HG02642 (cell line): ENCODE data around the gene MAMDC2.

Experiments
- ATAC-seq: cut with Tn5 transposase; IDR thresholded peaks from one replicate; pipeline ENCODE4 v1.9.1; 2021; ENCODE audit warnings: mild to moderate bottlenecking; ENCODE audit not compliant: unreplicated experiment, poor library complexity

MAMDC2 gene

GRCh38 chr9:70060883-70061507, 17.3 kb downstream of the MAMDC2 start:
- peak; percentile 90 for ATAC-seq

GRCh38 chr9:70061776-70062175, 18.1 kb downstream of the MAMDC2 start:
- ATAC-seq, result no peak

GRCh38 chr9:70064496-70064895, 20.8 kb downstream of the MAMDC2 start:
- ATAC-seq, result no peak

GRCh38 chr9:70065572-70065971, 21.9 kb downstream of the MAMDC2 start:
- ATAC-seq, result no peak

GRCh38 chr9:70066418-70066817, 22.8 kb downstream of the MAMDC2 start:
- ATAC-seq, result no peak

DNA sequence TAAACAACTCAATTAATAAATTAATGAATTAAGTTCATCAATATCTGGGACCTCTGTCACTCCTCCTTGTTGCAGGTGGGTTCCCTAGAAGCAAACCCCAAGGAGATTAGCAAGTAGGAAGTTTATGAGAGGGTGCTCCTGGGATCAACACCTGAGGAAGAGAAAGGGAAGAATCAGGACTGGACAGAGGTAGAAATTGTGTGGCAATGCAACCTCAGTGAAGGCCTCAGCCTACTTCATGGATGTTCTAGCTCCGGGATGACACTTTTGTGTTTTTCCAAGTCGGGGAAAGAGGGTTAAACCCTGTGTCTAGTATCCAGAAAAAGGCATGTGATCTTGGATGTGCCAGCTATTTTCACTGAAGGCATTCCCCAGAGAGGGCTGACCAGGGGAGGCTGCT, 23.2 kb downstream of the MAMDC2 start:
- ATAC-seq, result no peak

GRCh38 chr9:70069704-70070103, 26.1 kb downstream of the MAMDC2 start:
- no peak for ATAC-seq

- ATAC-seq, result no peak
Measured at GRCh38 chr9:70073193-70073592, 29.5 kb downstream of the MAMDC2 start.

DNA sequence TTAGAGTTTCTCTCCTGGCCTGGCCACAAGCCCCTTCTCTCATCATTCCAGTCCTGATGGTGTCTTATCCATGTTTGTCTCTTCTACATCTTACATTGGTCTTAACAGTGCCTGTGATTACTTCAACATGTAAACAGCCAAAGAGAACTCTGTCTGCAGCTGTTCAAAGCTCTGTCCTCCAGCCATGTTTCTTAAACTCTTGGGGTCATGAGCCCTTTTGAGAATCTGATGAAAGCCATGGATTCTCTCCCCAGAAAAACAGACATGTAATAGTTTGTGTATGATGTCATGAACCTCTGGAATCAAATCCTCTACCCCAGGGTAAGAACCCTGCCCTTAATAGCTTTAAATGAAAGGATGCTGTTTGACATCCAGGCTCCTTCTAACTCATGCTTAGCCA, 30.1 kb downstream of the MAMDC2 start:
- no peak for ATAC-seq

DNA sequence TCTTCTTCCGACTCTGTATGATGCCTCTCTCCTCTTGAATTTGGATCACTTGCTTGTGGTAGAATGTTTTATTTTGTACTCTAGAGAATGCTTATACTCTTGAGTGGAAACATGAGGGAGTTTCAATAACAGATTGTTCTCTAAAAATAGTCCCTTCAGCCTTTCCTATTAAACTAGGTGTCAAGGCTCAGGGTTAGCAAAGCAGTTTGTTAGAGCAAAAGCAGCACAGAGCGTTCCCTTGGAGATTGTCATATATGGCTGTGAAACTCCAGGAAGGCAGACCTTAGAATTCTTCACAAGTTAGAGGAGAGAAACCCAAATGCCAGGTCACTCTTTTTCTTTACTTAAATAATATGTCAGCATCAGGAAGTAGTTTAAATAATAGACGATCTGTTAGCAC, 33.0 kb downstream of the MAMDC2 start:
- no peak for ATAC-seq

GRCh38 chr9:70079417-70080037, 35.9 kb downstream of the MAMDC2 start:
- ATAC-seq, result no peak

DNA sequence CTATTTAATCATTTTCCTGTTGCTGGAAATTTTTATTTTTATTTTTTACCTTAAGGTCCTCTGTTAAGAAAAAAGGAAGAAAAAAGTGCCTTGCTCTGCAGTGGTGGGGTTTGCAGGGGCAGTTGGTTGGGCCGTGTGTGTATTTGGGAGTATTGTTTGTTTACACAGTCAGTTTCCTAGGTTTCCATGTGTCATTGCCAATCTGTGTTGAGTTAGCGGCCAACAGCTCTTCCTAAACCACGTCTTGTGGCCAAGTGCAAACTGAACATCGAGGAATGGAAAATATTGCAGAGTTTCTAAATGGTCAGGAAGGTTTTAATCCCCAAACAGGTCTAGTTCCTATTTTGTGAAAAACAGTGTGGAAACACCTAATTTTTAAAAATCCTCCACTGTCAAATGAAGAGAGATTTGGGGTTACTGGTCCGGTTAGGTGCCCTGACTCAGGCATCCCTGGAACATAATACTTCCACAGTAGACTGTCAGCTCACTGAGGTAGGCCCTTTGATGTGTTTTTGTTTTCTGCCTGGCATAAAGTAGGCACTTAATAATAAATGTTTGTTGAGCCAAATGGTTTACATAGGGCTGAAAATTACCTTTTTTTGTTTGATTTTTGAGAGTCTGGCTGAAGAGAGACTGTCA, 37.0 kb downstream of the MAMDC2 start:
- no peak for ATAC-seq

- ATAC-seq, result no peak
Measured at GRCh38 chr9:70081120-70081495, 37.5 kb downstream of the MAMDC2 start.

- ATAC-seq, result no peak
Measured at GRCh38 chr9:70083429-70083828, 39.8 kb downstream of the MAMDC2 start.

DNA sequence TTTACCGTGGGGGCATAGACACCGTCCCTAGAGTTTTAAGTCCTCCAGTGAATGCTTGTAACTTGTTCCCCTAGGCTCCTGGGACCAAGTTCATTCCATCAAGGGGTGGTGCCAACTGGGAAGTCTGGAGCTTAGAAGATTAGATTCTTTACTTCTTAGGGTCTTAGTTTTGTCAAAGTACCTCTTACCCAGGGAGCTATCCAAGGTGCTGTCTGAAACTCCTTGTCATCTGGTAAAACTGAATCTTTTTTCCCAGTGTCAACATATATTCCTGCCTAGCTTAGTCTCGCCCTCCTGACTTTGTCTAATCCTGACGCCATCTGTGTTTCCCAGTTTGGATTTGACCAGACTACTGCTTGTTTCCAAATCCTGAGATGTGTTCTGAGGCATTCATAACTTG, 41.6 kb downstream of the MAMDC2 start:
- ATAC-seq, result no peak

GRCh38 chr9:70091103-70091502, 47.5 kb downstream of the MAMDC2 start:
- no peak for ATAC-seq

GRCh38 chr9:70091572-70091971, 47.9 kb downstream of the MAMDC2 start:
- ATAC-seq, result no peak

- no peak for ATAC-seq
Measured at GRCh38 chr9:70092190-70092589, 48.5 kb downstream of the MAMDC2 start.

GRCh38 chr9:70093095-70093494, 49.4 kb downstream of the MAMDC2 start:
- ATAC-seq, result no peak

DNA sequence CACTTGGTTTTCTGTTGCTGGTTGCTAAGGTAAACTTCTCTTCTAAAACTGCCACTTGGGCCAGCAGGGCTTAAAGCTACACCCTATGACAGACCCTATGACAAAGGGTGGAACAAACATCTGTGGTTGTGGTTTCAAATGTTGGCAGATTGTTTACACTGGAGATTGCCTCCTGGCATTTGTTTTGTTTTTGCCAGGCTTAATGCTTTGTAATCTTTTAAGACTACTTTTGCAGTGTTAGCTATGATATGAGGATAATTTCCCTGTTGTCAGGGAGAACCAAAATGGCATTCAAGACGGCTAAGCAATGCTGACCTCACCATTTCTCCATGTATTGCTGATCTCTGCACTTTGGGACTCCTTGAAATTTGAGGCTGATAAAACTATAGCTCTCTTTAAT, 50.3 kb downstream of the MAMDC2 start:
- no peak for ATAC-seq

DNA sequence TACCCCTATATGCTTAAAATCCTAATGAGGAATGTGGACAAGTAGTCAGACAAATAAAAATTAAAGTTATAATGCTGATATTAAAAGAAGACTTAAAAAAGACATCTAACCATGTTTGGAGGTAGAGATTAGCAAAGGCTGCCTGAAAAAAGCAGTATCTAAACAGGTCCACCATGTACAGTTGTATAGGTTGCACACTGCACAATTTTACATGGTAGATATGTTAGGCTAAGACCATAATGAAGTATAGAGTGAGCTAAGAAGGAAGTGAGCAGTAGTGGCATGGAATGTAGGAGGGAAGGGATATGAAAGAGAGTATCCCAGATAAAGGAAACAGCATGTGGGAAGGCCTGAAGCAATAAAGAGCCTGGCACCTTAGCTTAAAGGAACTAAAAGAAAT, 51.1 kb downstream of the MAMDC2 start:
- ATAC-seq, result no peak

DNA sequence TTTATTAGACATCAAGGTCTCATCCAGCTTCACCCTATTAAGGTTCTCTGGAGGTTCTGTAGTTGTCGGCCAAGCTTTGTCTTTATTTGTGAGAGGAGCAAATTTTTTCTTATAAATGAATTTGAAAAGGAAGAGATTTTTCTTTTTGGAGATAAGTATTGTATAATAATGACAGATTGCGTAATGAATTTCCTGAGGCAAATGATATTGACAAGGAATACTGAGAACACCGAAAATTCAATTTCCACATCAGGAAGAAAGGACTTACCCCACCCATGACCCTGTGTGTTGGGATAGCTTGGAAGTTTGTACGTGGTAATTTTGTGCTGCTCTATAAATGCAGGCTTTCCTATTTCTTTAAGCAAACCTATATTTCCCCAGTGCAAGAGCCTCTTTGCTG, 53.5 kb downstream of the MAMDC2 start:
- no peak for ATAC-seq
